NCI-H2107 (cell line): ENCODE results near the gene EML4.

Source experiments
- DNase-seq: peaks from one replicate; lab custom pipeline; 2025; lab: John Stamatoyannopoulos, UW

Gene EML4

DNA sequence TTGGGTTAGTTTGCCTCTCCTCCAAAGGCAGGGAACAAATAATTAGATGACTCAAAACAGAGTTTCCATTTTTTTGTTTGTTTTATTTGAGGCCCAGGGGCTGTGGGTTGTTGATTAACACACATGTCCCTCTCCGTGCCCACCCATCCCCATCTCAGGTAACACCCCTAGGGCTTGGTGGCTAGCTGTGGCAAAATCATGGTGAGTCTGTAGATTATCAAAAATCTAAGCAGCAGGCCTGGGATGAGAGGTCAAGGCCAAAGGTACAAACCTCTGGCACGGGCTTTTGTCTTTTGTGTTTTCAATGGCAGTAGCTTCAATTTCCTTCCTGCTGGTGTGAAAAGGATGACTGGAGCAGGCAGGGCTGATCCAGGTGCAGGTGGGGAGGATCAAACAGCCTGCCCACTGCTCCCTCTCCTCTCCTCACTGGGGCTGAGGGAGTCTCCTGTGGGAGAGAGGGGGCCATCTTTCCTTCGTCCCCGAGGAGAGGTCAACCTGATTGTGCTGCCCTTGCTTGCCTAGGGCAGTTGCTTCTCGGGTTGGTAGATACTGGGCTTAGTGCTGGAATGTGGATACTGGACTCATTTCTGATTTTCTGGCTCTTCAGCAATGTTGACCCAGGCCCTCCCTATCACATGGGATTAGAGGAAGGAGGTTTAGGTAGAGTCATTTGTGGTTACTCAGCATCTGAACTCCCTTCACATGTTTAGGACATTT is 31.9 kb upstream of the EML4 start:
- no peak for DNase-seq

- DNase-seq, result peak; percentile 46
Observed at GRCh38 chr2:42138163-42139015, 30.8 kb upstream of the EML4 start.

- DNase-seq, result no peak
Observed at GRCh38 chr2:42139101-42139500, 30.1 kb upstream of the EML4 start.

GRCh38 chr2:42140496-42140895 is 28.7 kb upstream of the EML4 start:
- no peak for DNase-seq

GRCh38 chr2:42141687-42142546 is 27.2 kb upstream of the EML4 start:
- peak; percentile 56 for DNase-seq

DNA sequence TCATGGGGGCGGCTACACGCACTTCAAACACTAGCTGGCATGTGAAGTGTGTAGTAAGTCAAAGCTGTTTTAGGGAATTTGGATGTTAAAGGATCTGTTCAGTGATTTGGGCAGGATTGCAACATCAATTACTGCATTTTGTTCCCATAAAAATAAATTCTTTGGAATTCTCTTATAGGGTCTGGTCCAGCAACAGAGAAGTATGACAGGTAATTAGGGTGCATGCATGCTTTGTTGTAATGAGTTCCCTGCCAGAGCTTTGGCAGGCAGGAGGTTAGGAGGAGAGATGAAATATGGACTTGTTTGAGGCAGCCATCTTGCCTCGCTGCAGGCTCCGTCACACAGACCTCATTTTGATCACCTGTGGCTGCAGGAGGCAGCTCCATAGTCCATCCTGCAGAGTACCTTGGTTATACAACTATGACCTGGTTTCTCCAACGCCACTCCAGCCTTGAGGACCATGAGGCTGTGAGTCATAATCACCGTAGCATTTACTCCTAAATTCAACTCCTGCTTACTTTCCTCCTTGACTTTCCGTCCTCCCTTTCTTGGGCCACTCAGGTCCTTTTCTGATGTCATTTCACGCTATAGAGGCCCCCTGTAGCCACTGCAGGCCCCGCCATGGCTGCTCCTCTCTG is 26.5 kb upstream of the EML4 start:
- no peak for DNase-seq

DNA sequence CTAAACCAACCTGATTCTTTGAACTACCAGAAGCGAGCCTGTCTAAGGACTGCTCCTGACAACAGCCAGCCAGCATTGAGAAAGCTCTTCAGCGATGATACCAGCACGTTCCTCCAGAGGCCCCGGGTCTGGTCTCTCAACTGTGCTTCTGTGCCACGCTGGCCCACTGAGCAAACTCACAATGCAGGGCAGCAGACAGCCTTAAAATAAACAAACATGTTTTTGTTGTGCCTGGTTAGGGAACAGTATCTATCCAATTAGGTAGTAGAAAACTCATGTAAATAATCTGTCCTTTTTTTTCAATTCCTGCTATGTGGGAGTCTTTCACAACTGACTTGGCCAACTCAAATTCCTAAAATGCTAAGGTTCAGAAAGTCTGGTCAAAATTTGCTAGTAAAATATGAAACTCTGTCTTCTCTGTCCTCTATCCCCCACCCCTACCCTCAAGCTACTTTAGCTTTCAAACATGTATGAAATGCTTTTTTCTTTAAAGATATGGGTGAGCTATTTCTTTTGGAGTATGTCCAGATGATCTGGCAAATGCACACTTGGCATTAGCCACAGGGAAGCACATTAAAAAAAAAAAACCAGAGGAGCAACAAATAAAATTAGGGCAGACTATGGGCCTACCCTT is 21.4 kb upstream of the EML4 start:
- no peak for DNase-seq

DNA sequence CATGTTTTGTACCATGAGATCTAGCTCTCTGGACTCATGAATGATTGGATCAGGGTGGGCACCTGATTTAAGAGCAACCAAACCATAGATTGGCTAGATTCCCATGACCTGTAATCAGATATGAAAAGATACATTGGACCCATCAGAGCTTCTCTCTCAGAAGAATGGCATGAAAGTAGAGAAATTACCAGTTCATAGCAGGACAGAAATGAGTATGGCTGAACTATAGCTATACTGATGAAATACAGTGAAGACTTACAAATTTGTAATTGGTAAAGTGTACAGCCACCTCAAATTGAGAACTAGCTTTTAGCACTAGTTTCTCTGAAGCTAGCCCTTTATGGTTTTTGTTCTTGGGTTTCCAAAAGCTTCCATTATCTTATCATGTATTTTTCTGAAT is 19.0 kb upstream of the EML4 start:
- no peak for DNase-seq

DNA sequence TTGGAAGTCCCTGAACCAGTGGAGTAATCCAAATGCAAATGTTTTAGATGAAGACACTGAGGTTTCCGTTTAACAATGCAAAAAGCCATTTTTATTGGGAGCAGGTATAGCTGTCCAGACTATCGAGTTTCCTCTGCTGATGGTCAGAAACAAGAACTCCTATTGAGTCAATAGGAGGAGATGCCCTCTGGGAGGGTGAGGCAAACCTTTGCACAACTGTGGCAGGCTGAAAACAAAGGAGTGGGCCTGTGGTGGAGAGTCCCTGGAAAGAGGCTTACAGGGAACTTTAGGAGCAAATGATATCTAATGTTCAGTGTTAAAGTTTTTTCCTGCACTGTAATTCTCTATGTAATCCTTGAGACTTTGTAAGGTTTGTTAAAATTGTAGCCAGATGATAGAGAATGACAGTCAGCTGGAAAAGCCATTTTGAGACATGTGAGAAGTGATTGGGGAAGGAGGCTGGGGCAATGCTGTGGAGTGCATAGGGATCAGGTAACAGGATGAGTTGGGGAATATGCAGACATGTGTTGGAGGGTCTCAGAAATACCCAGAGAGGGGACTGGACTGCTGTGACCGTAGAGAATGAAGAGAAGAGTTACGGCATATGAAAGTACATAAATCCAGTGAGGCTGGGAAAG is 15.1 kb upstream of the EML4 start:
- no peak for DNase-seq

- no peak for DNase-seq
Observed at GRCh38 chr2:42156721-42157120, 12.4 kb upstream of the EML4 start.

GRCh38 chr2:42161444-42161843 is 7.7 kb upstream of the EML4 start:
- no peak for DNase-seq

DNA sequence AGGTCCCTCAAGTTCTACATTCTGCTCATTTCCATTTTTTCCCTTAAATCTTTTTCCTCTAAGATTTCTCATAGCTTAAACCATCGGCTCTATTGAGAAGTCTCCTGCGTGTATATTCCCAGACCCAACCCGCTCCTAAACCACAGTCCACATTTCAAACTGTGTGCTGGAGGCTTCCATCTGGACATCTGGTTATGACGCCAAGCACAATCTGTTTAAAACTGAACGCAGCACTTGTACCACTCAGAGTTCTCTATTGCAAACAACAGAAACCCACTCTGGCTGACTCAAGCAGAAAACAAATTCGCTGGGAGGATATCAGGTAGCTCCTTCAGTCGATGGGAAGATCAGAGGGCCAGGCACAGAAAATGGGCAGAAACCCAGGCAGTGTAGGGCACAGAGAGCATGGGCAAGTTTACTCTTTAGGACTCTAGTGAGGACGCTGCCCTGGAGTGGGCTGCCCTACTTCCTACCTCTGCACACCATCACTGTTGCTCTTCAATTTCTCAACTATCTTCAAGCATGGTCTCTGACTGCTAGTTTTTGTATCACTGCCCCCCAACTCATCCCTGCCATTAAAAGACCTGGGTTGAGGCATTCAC is 5.6 kb upstream of the EML4 start:
- DNase-seq, result no peak

DNA sequence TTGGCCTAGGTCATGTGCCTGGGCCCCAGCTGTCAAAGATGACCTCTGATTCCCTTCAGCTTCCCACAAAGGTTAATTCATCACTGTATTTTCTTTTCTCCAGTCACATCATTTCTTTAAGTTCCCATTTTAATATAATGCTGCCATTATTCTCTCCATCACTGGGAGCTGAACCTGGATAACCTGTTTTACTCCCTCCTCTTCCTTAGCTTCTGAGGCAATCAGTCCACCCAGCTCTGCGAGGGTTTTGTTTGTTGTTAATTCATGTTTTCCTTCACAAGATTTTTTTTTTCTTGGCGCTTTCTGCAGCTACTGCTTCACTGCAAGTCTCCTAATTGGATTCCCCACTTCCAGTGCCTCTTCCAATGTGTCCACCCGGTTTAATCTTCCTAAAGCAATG is 5.1 kb upstream of the EML4 start:
- no peak for DNase-seq

- no peak for DNase-seq
Observed at GRCh38 chr2:42164971-42165370, 4.2 kb upstream of the EML4 start.

GRCh38 chr2:42167458-42167857 is 1.7 kb upstream of the EML4 start:
- no peak for DNase-seq

GRCh38 chr2:42168459-42169099 is 574 bp upstream of the EML4 start:
- no peak for DNase-seq

DNA sequence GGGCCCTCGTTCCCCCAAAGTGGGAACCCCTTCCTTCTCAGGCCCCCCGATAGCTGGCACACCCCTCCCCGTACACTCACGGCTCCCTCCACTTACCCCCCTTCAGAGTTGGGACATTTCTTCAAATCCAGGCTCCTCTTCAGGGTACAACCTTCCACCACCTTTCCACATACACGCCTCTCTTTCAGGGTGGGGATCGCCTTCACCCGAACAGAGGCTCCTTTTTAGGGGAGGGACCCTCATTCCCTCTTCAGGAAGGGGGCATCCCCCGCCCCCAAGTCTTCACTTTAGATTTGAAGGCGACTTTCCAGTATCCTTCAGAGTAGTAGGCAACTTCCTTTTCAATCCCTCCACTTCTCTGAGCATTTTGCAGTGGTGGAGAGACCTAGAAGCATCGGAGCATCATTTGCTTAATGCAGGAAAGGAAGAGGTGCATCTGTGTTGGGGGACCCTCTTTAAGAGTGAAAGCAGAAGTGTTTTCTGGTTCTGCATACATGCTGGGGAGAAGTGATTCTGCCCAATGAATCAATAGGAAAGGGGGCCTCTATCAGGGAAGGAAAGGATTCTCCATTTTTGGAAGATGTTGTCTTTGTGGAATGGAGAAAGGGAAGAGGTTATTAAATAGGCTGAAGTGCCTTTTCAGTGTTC is 845 bp downstream of the EML4 start:
- no peak for DNase-seq

DNA sequence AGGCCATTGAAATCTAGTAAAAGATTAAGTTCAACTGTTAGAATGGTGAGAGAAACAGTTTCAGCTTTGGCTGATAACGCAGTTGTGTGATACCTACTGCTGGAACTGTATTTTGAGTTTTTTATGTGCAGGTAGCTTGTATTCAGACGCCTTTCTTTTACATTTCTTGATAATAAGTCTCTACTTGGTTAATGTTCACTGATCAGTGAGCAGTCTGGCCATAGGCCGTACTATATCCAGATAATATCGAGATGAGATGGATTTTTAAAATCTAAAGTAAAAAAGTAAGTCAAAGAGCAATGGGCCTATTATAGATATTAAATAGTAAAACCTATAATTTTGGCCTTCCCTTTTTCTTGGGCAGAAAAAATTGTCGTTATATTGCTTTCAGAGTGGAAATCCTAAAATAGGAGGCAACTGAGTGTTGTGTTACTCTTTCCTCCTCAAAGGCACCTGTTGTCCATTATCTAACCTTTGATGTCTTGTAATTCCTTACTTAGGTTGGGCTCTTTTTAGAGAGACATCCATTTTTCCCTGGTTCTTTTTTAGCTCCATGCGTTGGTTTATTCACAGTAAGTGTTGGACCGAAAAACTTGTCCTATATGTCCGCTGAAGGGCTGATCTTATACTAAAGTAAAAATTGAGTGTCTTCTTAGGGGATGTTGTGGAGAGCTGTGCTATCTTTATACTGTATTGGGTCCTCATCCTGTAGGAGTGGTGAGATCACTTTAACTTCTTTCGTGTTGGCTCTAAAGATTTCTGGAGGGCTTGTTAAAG is 1.7 kb downstream of the EML4 start:
- no peak for DNase-seq
